PC-3 (cell line): Measurements from ENCODE around the gene APBA1.

Source experiments
- CTCF ChIP-seq: fragments of 300-600 bp; sonication (generic); conservative IDR thresholded peaks from 2 replicates; pipeline ENCODE4 v1.5.1; 2017; ENCODE audit warnings: antibody characterized with exemption, low read depth, mild to moderate bottlenecking, low read length
- EZH2phosphoT487 ChIP-seq: fragments of 300-600 bp; sonication (generic); IDR thresholded peaks from 2 replicates; pipeline ENCODE4 v1.6.1; 2018; ENCODE audit warnings: mild to moderate bottlenecking, antibody characterized with exemption, low read length, borderline replicate concordance

GRCh38 chr9:69542942-69543704 lies 129.0 kb downstream of the APBA1 start:
- TF ChIP-seq EZH2phosphoT487 (no peak), CTCF (no peak)
